SW 1271 (cell line): ENCODE results near the gene CHN2.

ENCODE experiments used
- DNase-seq, 2 experiments: peaks; one replicate each; lab custom pipeline; 2025; lab: John Stamatoyannopoulos, UW

The CHN2 gene

GRCh38 chr7:29228289-29229011, 33.9 kb downstream of the CHN2 start:
- no peak for DNase-seq

GRCh38 chr7:29229066-29229465, 34.5 kb downstream of the CHN2 start:
- DNase-seq, result no peak

- DNase-seq, result no peak
Observed at GRCh38 chr7:29229946-29230345, 35.4 kb downstream of the CHN2 start.

GRCh38 chr7:29230871-29231345, 36.3 kb downstream of the CHN2 start:
- no peak for DNase-seq

- DNase-seq, result no peak
Observed at GRCh38 chr7:29231671-29232232, 37.2 kb downstream of the CHN2 start.

GRCh38 chr7:29234438-29234837, 39.9 kb downstream of the CHN2 start:
- DNase-seq, result no peak

GRCh38 chr7:29236071-29236580, 41.6 kb downstream of the CHN2 start:
- no peak for DNase-seq

GRCh38 chr7:29236649-29237048, 42.1 kb downstream of the CHN2 start:
- DNase-seq, result no peak

- no peak for DNase-seq
Observed at GRCh38 chr7:29237489-29237888, 42.9 kb downstream of the CHN2 start.

- DNase-seq, result no peak
Observed at GRCh38 chr7:29239638-29240037, 45.1 kb downstream of the CHN2 start.

- no peak for DNase-seq
Observed at GRCh38 chr7:29242265-29242664, 47.7 kb downstream of the CHN2 start.

- no peak for DNase-seq
Observed at GRCh38 chr7:29243910-29244655, 49.5 kb downstream of the CHN2 start.

- no peak for DNase-seq
Observed at GRCh38 chr7:29247224-29247962, 52.8 kb downstream of the CHN2 start.

GRCh38 chr7:29247963-29248236, 53.3 kb downstream of the CHN2 start:
- no peak for DNase-seq

GRCh38 chr7:29248713-29249382, 54.3 kb downstream of the CHN2 start:
- DNase-seq, result no peak

- no peak for DNase-seq
Observed at GRCh38 chr7:29249383-29249750, 54.8 kb downstream of the CHN2 start.

GRCh38 chr7:29249860-29250259, 55.3 kb downstream of the CHN2 start:
- DNase-seq, result no peak

- no peak for DNase-seq
Observed at GRCh38 chr7:29253225-29253624, 58.6 kb downstream of the CHN2 start.

- DNase-seq, result no peak
Observed at GRCh38 chr7:29254591-29254990, 60.0 kb downstream of the CHN2 start.

GRCh38 chr7:29255199-29255878, 60.8 kb downstream of the CHN2 start:
- no peak for DNase-seq
